ENCODE data around the gene PIGBOS1.

GRCh38 chr15:55289011-55289745 is 29.7 kb downstream of the PIGBOS1 start:
- TF ChIP-seq TEAD4 (IDR thresholded peaks at IDR 0.05): no peak
- TF ChIP-seq REST (IDR thresholded peaks at IDR 0.05; ENCODE audit: low read depth): no peak
- TF ChIP-seq EP300 (IDR thresholded peaks at IDR 0.05; ENCODE audit: borderline replicate concordance): no peak
- TF ChIP-seq ZBTB7A (IDR thresholded peaks at IDR 0.05; ENCODE audit: low read depth): peak; percentile 62
- no peak for TF ChIP-seq CEBPB (IDR thresholded peaks at IDR 0.05)
- no peak for TF ChIP-seq RAD21 (IDR thresholded peaks at IDR 0.05; ENCODE audit: low read depth)
- no peak for TF ChIP-seq CREB1 (IDR thresholded peaks at IDR 0.05; ENCODE audit: low read depth)
- TF ChIP-seq, protein P1, sequence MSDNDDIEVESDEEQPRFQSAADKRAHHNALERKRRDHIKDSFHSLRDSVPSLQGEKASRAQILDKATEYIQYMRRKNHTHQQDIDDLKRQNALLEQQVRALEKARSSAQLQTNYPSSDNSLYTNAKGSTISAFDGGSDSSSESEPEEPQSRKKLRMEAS (IDR thresholded peaks at IDR 0.05): no peak; the same call in 1 of the 2 replicates
- TF ChIP-seq TAF1 (IDR thresholded peaks at IDR 0.05; ENCODE audit: low read depth): no peak
- TF ChIP-seq YY1 (IDR thresholded peaks at IDR 0.05; ENCODE audit: low read depth): no peak
